ENCODE data around the gene MAG. TPM values are rescaled to one million over a fixed set of nuclear protein-coding genes. Genes with fewer than 3 reads are reported as not detected.

Gene MAG
- total RNA-seq, 2 donors from 2014 or later: not detected

DNA sequence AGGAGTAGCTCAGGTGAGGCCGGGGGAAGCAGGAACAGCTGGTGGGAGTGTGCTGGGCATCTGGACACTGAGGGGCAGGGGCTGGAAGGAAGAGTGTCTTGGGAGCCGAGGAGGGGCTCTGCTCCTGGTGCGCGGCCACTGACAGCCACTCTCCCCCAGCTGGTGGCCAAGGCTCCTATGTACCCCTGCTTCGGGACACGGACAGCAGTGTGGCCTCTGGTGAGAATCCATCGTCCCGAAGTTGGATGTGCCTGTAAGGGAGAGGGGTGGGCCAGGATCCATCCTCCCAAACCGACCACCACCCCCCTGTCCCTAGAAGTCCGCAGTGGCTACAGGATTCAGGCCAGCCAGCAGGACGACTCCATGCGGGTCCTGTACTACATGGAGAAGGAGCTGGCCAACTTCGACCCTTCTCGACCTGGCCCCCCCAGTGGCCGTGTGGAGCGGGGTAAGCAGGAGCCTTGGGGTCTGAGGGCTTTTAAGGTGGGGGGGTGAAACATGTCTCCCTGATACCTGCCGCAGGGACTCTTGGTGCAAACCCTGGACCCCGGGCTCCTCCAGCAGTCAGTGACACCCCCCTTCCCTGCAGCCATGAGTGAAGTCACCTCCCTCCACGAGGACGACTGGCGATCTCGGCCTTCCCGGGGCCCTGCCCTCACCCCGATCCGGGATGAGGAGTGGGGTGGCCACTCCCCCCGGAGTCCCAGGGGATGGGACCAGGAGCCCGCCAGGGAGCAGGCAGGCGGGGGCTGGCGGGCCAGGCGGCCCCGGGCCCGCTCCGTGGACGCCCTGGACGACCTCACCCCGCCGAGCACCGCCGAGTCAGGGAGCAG, 25.2 kb upstream of the MAG start:
- 79 to 81% methylated on average over 23 to 39 of the region's 39 CpGs for WGBS, 2 experiments (ENCODE audit: insufficient coverage in 1 of 2, insufficient read length in 1 of 2)
- peak; percentile 63 for DNase-seq
- Mint-ChIP-seq H3K27ac (no peak overlapping the region), H3K4me1 (peaks cover 10% of the 10 kb centered on the region), H3K4me3 (peak overlapping the region; percentile 75), H3K27me3 (ENCODE audit: insufficient read depth) (no peaks in the 10 kb centered on the region), H3K9me3 (no peaks in the 10 kb centered on the region), H3K36me3 (ENCODE audit: low read depth) (peaks cover 53% of the 10 kb centered on the region)
- H3K4me3 ChIP-seq (ENCODE audit: low read length): peak overlapping the region; percentile 86
- peaks cover 64% of the 10 kb centered on the region for H3K36me3 ChIP-seq (ENCODE audit: control insufficient read depth, insufficient read depth, low read length)
- no peak overlapping the region for H3K27ac ChIP-seq (ENCODE audit: low read depth, low read length)
- no peaks in the 10 kb centered on the region for H3K27me3 ChIP-seq (ENCODE audit: control insufficient read depth, insufficient read depth, low read length, poor library complexity, severe bottlenecking)
- H3K4me1 ChIP-seq (ENCODE audit: control insufficient read depth, insufficient read depth, low read length): no peaks in the 10 kb centered on the region
- TF ChIP-seq, protein P1, sequence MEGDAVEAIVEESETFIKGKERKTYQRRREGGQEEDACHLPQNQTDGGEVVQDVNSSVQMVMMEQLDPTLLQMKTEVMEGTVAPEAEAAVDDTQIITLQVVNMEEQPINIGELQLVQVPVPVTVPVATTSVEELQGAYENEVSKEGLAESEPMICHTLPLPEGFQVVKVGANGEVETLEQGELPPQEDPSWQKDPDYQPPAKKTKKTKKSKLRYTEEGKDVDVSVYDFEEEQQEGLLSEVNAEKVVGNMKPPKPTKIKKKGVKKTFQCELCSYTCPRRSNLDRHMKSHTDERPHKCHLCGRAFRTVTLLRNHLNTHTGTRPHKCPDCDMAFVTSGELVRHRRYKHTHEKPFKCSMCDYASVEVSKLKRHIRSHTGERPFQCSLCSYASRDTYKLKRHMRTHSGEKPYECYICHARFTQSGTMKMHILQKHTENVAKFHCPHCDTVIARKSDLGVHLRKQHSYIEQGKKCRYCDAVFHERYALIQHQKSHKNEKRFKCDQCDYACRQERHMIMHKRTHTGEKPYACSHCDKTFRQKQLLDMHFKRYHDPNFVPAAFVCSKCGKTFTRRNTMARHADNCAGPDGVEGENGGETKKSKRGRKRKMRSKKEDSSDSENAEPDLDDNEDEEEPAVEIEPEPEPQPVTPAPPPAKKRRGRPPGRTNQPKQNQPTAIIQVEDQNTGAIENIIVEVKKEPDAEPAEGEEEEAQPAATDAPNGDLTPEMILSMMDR (conservative IDR thresholded peaks at IDR 0.05): no peak
- no peaks in the 10 kb centered on the region for H3K9me3 ChIP-seq (ENCODE audit: control insufficient read depth, low read length)
- peak overlapping the region; percentile 67 for H3K9ac ChIP-seq (ENCODE audit: extremely low read depth, low read length, poor library complexity, severe bottlenecking)

- TF ChIP-seq, protein P1 (conservative IDR thresholded peaks at IDR 0.05): no peak
- H3K27me3 ChIP-seq (ENCODE audit: control insufficient read depth, insufficient read depth, low read length, poor library complexity, severe bottlenecking): no peaks in the 10 kb centered on the region
- WGBS, 2 experiments (ENCODE audit: insufficient coverage in 1 of 2, insufficient read length in 1 of 2): 19 to 25% methylated on average over 14 to 40 of the region's 40 CpGs
- no peaks in the 10 kb centered on the region for H3K4me1 ChIP-seq (ENCODE audit: control insufficient read depth, insufficient read depth, low read length)
- H3K36me3 Mint-ChIP-seq (ENCODE audit: low read depth): peaks cover 55% of the 10 kb centered on the region
- H3K4me3 Mint-ChIP-seq: peak overlapping the region; percentile 75
- H3K27ac ChIP-seq (ENCODE audit: low read depth, low read length): peak overlapping the region; percentile 68
- H3K4me3 ChIP-seq (ENCODE audit: low read length): peak overlapping the region; percentile 86
- peak overlapping the region; percentile 97 for H3K27ac Mint-ChIP-seq
- peaks cover 12% of the 10 kb centered on the region for H3K4me1 Mint-ChIP-seq
- peak; percentile 76 for DNase-seq
- no peaks in the 10 kb centered on the region for H3K9me3 ChIP-seq (ENCODE audit: control insufficient read depth, low read length)
- no peaks in the 10 kb centered on the region for H3K27me3 Mint-ChIP-seq (ENCODE audit: insufficient read depth)
- peak overlapping the region; percentile 67 for H3K9ac ChIP-seq (ENCODE audit: extremely low read depth, low read length, poor library complexity, severe bottlenecking)
- H3K9me3 Mint-ChIP-seq: no peaks in the 10 kb centered on the region
- H3K36me3 ChIP-seq (ENCODE audit: control insufficient read depth, insufficient read depth, low read length): peaks cover 65% of the 10 kb centered on the region
These were observed 24.6 kb upstream of the MAG start for GRCh38 chr19:35267353-35267817.

DNA sequence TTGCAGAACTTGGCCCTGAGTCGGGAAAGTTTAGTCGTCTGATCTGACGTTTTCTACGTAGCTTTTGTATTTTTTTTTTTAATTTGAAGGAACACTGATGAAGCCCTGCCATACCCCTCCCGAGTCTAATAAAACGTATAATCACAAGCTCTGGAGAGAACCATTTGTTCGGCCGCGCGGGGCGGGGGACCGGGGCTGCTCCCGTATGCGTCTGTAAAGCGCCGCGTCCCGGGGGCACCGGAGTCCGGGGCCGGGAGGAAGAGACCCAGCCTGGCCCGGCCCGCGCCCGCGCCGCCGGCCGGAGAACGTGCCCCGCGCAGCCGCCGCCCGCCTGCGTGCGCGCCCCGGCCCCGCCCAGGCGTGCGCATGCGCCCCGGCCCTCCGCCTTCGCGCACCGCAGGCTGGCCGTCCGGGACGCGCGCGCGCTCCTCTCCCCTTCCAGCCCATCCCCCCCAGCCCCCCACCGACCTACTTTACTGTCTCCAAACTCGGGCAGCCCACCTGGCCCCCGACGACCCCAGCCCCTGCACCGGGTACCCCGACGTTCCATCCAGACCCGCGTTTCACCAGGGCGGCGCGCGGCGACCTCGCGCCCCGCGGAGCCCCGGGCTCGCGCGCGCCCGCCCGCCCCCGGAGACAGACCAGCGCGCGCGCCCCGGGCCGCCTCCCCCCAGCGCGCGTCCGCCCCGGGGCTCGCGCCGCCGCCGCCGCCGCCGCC, 24.0 kb upstream of the MAG start:
- TF ChIP-seq, protein P1 (conservative IDR thresholded peaks at IDR 0.05): no peak
- Histone ChIP-seq H3K27me3 (ENCODE audit: control insufficient read depth, insufficient read depth, low read length, poor library complexity, severe bottlenecking) (no peaks in the 10 kb centered on the region), H3K9ac (ENCODE audit: extremely low read depth, low read length, poor library complexity, severe bottlenecking) (peak overlapping the region; percentile 67), H3K9me3 (ENCODE audit: control insufficient read depth, low read length) (no peaks in the 10 kb centered on the region), H3K27ac (ENCODE audit: low read depth, low read length) (peak overlapping the region; percentile 68), H3K4me1 (ENCODE audit: control insufficient read depth, insufficient read depth, low read length) (no peaks in the 10 kb centered on the region), H3K4me3 (ENCODE audit: low read length) (peak overlapping the region; percentile 86), H3K36me3 (ENCODE audit: control insufficient read depth, insufficient read depth, low read length) (peaks cover 60% of the 10 kb centered on the region)
- Mint-ChIP-seq H3K36me3 (ENCODE audit: low read depth) (peaks cover 53% of the 10 kb centered on the region), H3K27ac (peak overlapping the region; percentile 97), H3K4me3 (peak overlapping the region; percentile 75), H3K27me3 (ENCODE audit: insufficient read depth) (no peaks in the 10 kb centered on the region), H3K4me1 (peaks cover 12% of the 10 kb centered on the region), H3K9me3 (no peaks in the 10 kb centered on the region)
- 0% methylated on average over 4 to 100 of the region's 100 CpGs for WGBS, 2 experiments (ENCODE audit: insufficient coverage in 1 of 2, insufficient read length in 1 of 2)
- DNase-seq: peak; percentile 86

Data from endodermal cell (in vitro differentiated cells).